Activated naive CD8-positive, alpha-beta T cell treated with anti-CD3 and anti-CD28 coated beads, Interleukin-2, amount 10 ng/mL, durations not matched to agents 7 days and 5 days (primary cell): Measurements from ENCODE around the gene SLC25A26. TPM values are rescaled to one million over a fixed set of nuclear protein-coding genes. Genes with fewer than 3 reads are reported as not detected.
"Not testable (repeated sequence)": the region's sequence is repeated elsewhere in the genome, so short reads cannot be mapped to it uniquely, and the experiment has no call there.

ENCODE experiments used
- ATAC-seq: fragments of 150-1000 bp; cut with Tn5 transposase; one replicate; pipeline ENCODE4 v1.10.0; 2021; ENCODE audit warnings: low read depth, moderate library complexity
- POLR2A ChIA-PET: fragments of 350-600 bp; sonication (Branson Sonifier 250); formaldehyde crosslinking; loops from one replicate; lab custom pipeline; 2021; ENCODE audit warnings: antibody characterized with exemption; lab: Charles Lee
- DNase-seq: peaks from one replicate; pipeline ENCODE4 v3.0.0; 2021
- H3K27ac Mint-ChIP-seq: one replicate; pipeline ENCODE4 v1.8.0; 2022; ENCODE audit warnings: mild to moderate bottlenecking, mixed read lengths
- H3K27me3 Mint-ChIP-seq: one replicate; pipeline ENCODE4 v1.8.0; 2022; ENCODE audit warnings: mild to moderate bottlenecking, moderate library complexity, mixed read lengths
- H3K36me3 Mint-ChIP-seq: one replicate; pipeline ENCODE4 v1.8.0; 2021; ENCODE audit warnings: mild to moderate bottlenecking, mixed read lengths
- H3K4me1 Mint-ChIP-seq: one replicate; pipeline ENCODE4 v1.8.0; 2021; ENCODE audit warnings: mixed read lengths
- H3K4me3 Mint-ChIP-seq: one replicate; pipeline ENCODE4 v1.8.0; 2022; ENCODE audit warnings: mild to moderate bottlenecking, moderate library complexity, mixed read lengths
- H3K9me3 Mint-ChIP-seq: one replicate; pipeline ENCODE4 v1.8.0; 2021; ENCODE audit warnings: mixed read lengths
- total RNA-seq, 2 experiments: library from RNA; stranded (reverse); gene quantifications; one replicate each; pipeline ENCODE4 v1.2.3, GENCODE V29; 2021

SLC25A26 gene
- total RNA-seq, 2 experiments from 2014 or later = 17.0 to 17.8 TPM

GRCh38 chr3:66411961-66412887, 191.4 kb downstream of the SLC25A26 start:
- Mint-ChIP-seq H3K27ac (no peak overlapping the region), H3K36me3 (peaks cover 5% of the 10 kb centered on the region), H3K4me1 (peaks cover 2% of the 10 kb centered on the region), H3K4me3 (no peak overlapping the region), H3K9me3 (no peaks in the 10 kb centered on the region), H3K27me3 (no peaks in the 10 kb centered on the region)
- DNase-seq (no peak), ATAC-seq (no peak)
- POLR2A ChIA-PET = no interaction called here

- Mint-ChIP-seq H3K27ac (no peak overlapping the region), H3K27me3 (no peaks in the 10 kb centered on the region), H3K4me3 (no peak overlapping the region), H3K36me3 (peaks cover 5% of the 10 kb centered on the region), H3K4me1 (peaks cover 2% of the 10 kb centered on the region), H3K9me3 (no peaks in the 10 kb centered on the region)
- DNase-seq (no peak), ATAC-seq (no peak)
- POLR2A ChIA-PET = no interaction called here
Measured at GRCh38 chr3:66413151-66413751, 192.4 kb downstream of the SLC25A26 start.

GRCh38 chr3:66414846-66415245, 194.0 kb downstream of the SLC25A26 start:
- DNase-seq = no peak
- H3K4me3 Mint-ChIP-seq = no peak overlapping the region

GRCh38 chr3:66415867-66416428, 195.1 kb downstream of the SLC25A26 start:
- DNase-seq (no peak), ATAC-seq (no peak)
- no peak overlapping the region for H3K4me3 Mint-ChIP-seq
- H3K36me3 Mint-ChIP-seq = peaks cover 20% of the 10 kb centered on the region
- no peak overlapping the region for H3K27ac Mint-ChIP-seq
- no peaks in the 10 kb centered on the region for H3K27me3 Mint-ChIP-seq
- POLR2A ChIA-PET = no interaction called here
- peaks cover 13% of the 10 kb centered on the region for H3K9me3 Mint-ChIP-seq
- H3K4me1 Mint-ChIP-seq = peaks cover 9% of the 10 kb centered on the region

More at GRCh38 chr3:66414846-66415245, 194.0 kb downstream of the SLC25A26 start:
- Mint-ChIP-seq H3K36me3 (peaks cover 10% of the 10 kb centered on the region), H3K27me3 (no peaks in the 10 kb centered on the region), H3K9me3 (peaks cover 5% of the 10 kb centered on the region), H3K4me1 (peaks cover 6% of the 10 kb centered on the region), H3K27ac (no peak overlapping the region)
- ATAC-seq = no peak
- POLR2A ChIA-PET = no interaction called here

- peaks cover 16% of the 10 kb centered on the region for H3K36me3 Mint-ChIP-seq
Measured at GRCh38 chr3:66416556-66417304, 195.9 kb downstream of the SLC25A26 start.

GRCh38 chr3:66418475-66418931, 197.7 kb downstream of the SLC25A26 start:
- no peaks in the 10 kb centered on the region for H3K27me3 Mint-ChIP-seq
- peaks cover 26% of the 10 kb centered on the region for H3K9me3 Mint-ChIP-seq
- H3K27ac Mint-ChIP-seq = no peak overlapping the region
- H3K36me3 Mint-ChIP-seq = peaks cover 22% of the 10 kb centered on the region
- ATAC-seq (no peak), DNase-seq (no peak)
- H3K4me3 Mint-ChIP-seq = no peak overlapping the region
- H3K4me1 Mint-ChIP-seq = peaks cover 7% of the 10 kb centered on the region
- POLR2A ChIA-PET = no interaction called here

More at GRCh38 chr3:66416556-66417304, 195.9 kb downstream of the SLC25A26 start:
- DNase-seq = no peak
- ATAC-seq = no peak
- POLR2A ChIA-PET = no interaction called here
- no peak overlapping the region for H3K27ac Mint-ChIP-seq
- H3K4me3 Mint-ChIP-seq = no peak overlapping the region
- peaks cover 17% of the 10 kb centered on the region for H3K9me3 Mint-ChIP-seq
- H3K27me3 Mint-ChIP-seq = no peaks in the 10 kb centered on the region
- H3K4me1 Mint-ChIP-seq = peaks cover 9% of the 10 kb centered on the region

- H3K4me1 Mint-ChIP-seq = peaks cover 7% of the 10 kb centered on the region
- POLR2A ChIA-PET = no interaction called here
- ATAC-seq (no peak), DNase-seq (no peak)
- no peak overlapping the region for H3K27ac Mint-ChIP-seq
- H3K36me3 Mint-ChIP-seq = peaks cover 24% of the 10 kb centered on the region
- H3K9me3 Mint-ChIP-seq = peaks cover 27% of the 10 kb centered on the region
- no peak overlapping the region for H3K4me3 Mint-ChIP-seq
- H3K27me3 Mint-ChIP-seq = no peaks in the 10 kb centered on the region
Measured at GRCh38 chr3:66419036-66419435, 198.2 kb downstream of the SLC25A26 start.

GRCh38 chr3:66421144-66421543, 200.3 kb downstream of the SLC25A26 start:
- H3K27me3 Mint-ChIP-seq, H3K4me3 Mint-ChIP-seq: not testable (repeated sequence)
- H3K36me3 Mint-ChIP-seq = peaks cover 27% of the 10 kb centered on the region

GRCh38 chr3:66421893-66422292, 201.1 kb downstream of the SLC25A26 start:
- DNase-seq, POLR2A ChIA-PET, H3K4me1 Mint-ChIP-seq, H3K4me3 Mint-ChIP-seq, H3K27ac Mint-ChIP-seq, H3K27me3 Mint-ChIP-seq, ATAC-seq: not testable (repeated sequence)
- Mint-ChIP-seq H3K36me3 (peaks cover 27% of the 10 kb centered on the region), H3K9me3 (peaks cover 30% of the 10 kb centered on the region)

More at GRCh38 chr3:66421144-66421543, 200.3 kb downstream of the SLC25A26 start:
- DNase-seq, ATAC-seq, POLR2A ChIA-PET, H3K4me1 Mint-ChIP-seq, H3K27ac Mint-ChIP-seq: not testable (repeated sequence)
- H3K9me3 Mint-ChIP-seq = peaks cover 30% of the 10 kb centered on the region

- Mint-ChIP-seq H3K4me1 (peaks cover 7% of the 10 kb centered on the region), H3K27me3 (no peaks in the 10 kb centered on the region), H3K27ac (no peak overlapping the region), H3K4me3 (no peak overlapping the region), H3K36me3 (peaks cover 27% of the 10 kb centered on the region), H3K9me3 (peaks cover 30% of the 10 kb centered on the region)
- DNase-seq (no peak), ATAC-seq (no peak)
- POLR2A ChIA-PET = no interaction called here
Measured at GRCh38 chr3:66423791-66424190, 203.0 kb downstream of the SLC25A26 start.

- no peak overlapping the region for H3K4me3 Mint-ChIP-seq
- H3K9me3 Mint-ChIP-seq = peaks cover 24% of the 10 kb centered on the region
- no peak for ATAC-seq
- H3K4me1 Mint-ChIP-seq = peaks cover 3% of the 10 kb centered on the region
- POLR2A ChIA-PET = no interaction called here
- H3K27ac Mint-ChIP-seq = no peak overlapping the region
- DNase-seq = no peak
- H3K27me3 Mint-ChIP-seq = no peaks in the 10 kb centered on the region
- H3K36me3 Mint-ChIP-seq = peaks cover 20% of the 10 kb centered on the region
Measured at GRCh38 chr3:66425032-66425431, 204.2 kb downstream of the SLC25A26 start.

GRCh38 chr3:66425576-66426114, 204.8 kb downstream of the SLC25A26 start:
- POLR2A ChIA-PET = no interaction called here
- Mint-ChIP-seq H3K9me3 (peaks cover 19% of the 10 kb centered on the region), H3K27me3 (no peaks in the 10 kb centered on the region), H3K4me3 (no peak overlapping the region), H3K27ac (no peak overlapping the region), H3K4me1 (peaks cover under 1% of the 10 kb centered on the region), H3K36me3 (peaks cover 14% of the 10 kb centered on the region)
- DNase-seq (no peak), ATAC-seq (no peak)

- ATAC-seq = no peak
- DNase-seq = no peak
- no peak overlapping the region for H3K27ac Mint-ChIP-seq
- H3K36me3 Mint-ChIP-seq = peaks cover 13% of the 10 kb centered on the region
- H3K4me1 Mint-ChIP-seq = no peaks in the 10 kb centered on the region
- H3K27me3 Mint-ChIP-seq = no peaks in the 10 kb centered on the region
- peaks cover 15% of the 10 kb centered on the region for H3K9me3 Mint-ChIP-seq
- POLR2A ChIA-PET = no interaction called here
- no peak overlapping the region for H3K4me3 Mint-ChIP-seq
Measured at GRCh38 chr3:66426135-66426534, 205.3 kb downstream of the SLC25A26 start.
